Measurements from ENCODE around the gene SYNE1. TPM values are rescaled to one million over a fixed set of nuclear protein-coding genes. Genes with fewer than 3 reads are reported as not detected.

Gene SYNE1
- total and polyA plus RNA-seq, 2 of the 8 experiments (the other 6 are each of a cell fraction or from before 2014, with no cell fraction given), result 2.8 to 5.5 TPM

GRCh38 chr6:152380993-152381898, 255.9 kb downstream of the SYNE1 start:
- Histone ChIP-seq H2BK120ac (replicated peaks; ENCODE audit: low read depth, low read length) (no peak overlapping the region), H4K8ac (ENCODE audit: extremely low read depth, insufficient read depth, low read length) (no peak overlapping the region), H3K23ac (ENCODE audit: insufficient read length) (no peak overlapping the region), H2AK5ac (ENCODE audit: low read depth, low read length) (no peak overlapping the region), H4K91ac (replicated peaks; ENCODE audit: insufficient read length, low read length) (no peak overlapping the region), H3K79me2 (ENCODE audit: control insufficient read depth in 1 of 2, insufficient read depth in 2 of 2, low read length in 2 of 2) (no peaks in the 10 kb centered on the region), H3K14ac (ENCODE audit: insufficient read length) (no peak overlapping the region), H2AFZ (ENCODE audit: low read length) (peak overlapping the region; percentile 83), H3K4me3 (ENCODE audit: extremely low read depth in 1 of 4, insufficient read depth in 2 of 4, low read depth in 3 of 4, low read length in 4 of 4) (no peak overlapping the region), H3K56ac (replicated peaks; ENCODE audit: insufficient read length, low read depth, low read length) (no peak overlapping the region), H3K4ac (replicated peaks; ENCODE audit: insufficient read length, low read depth, low read length) (no peak overlapping the region), H3K4me2 (ENCODE audit: insufficient read depth in 1 of 2, low read depth in 2 of 2, low read length in 2 of 2) (no peak overlapping the region), H3K79me1 (ENCODE audit: low read depth, low read length) (no peaks in the 10 kb centered on the region), H2BK20ac (ENCODE audit: low read length) (no peak overlapping the region), H2BK15ac (ENCODE audit: low read length) (no peak overlapping the region), H3K9ac (replicated peaks in 1 of 4; ENCODE audit: extremely low read depth in 1 of 4, low read depth in 3 of 4, low read length in 3 of 4) (no peak overlapping the region), H3K18ac (ENCODE audit: extremely low read depth, low read length) (no peak overlapping the region), H4K20me1 (replicated peaks in 1 of 2; ENCODE audit: control insufficient read depth in 1 of 2, insufficient read depth in 2 of 2, low read length in 2 of 2) (no peaks in the 10 kb centered on the region), H3K4me1 (replicated peaks in 1 of 4; ENCODE audit: control insufficient read depth in 3 of 4, insufficient read depth in 4 of 4, low read length in 3 of 4) (no peaks in the 10 kb centered on the region), H3K23me2 (ENCODE audit: low read depth, low read length) (no peaks in the 10 kb centered on the region), H3K36me3 (ENCODE audit: control insufficient read depth in 2 of 4, insufficient read depth in 4 of 4, low read length in 3 of 4) (no peaks in the 10 kb centered on the region), H2BK5ac (ENCODE audit: low read depth, low read length) (no peak overlapping the region), H3K27me3 (replicated peaks in 1 of 4; ENCODE audit: control insufficient read depth in 3 of 4, extremely low read depth in 1 of 4, insufficient read depth in 3 of 4, low read length in 3 of 4) (no peaks in the 10 kb centered on the region), H3K9me3 (ENCODE audit: insufficient read depth in 2 of 2, low read depth in 1 of 2, low read length in 1 of 2) (no peaks in the 10 kb centered on the region), H3K27ac (ENCODE audit: low read depth, low read length) (no peak overlapping the region), H2BK12ac (ENCODE audit: low read depth, low read length) (no peak overlapping the region), H4K5ac (ENCODE audit: insufficient read length, low read depth, low read length) (no peak overlapping the region)
- POLR2A ChIA-PET (ENCODE audit: partially characterized antibody), result no interaction called here
- FAIRE-seq, result no peak
- 91% methylated on average over 17 of the region's 17 CpGs; no CpG with 5 or more reads in 1 of the 2 experiments for WGBS, 2 experiments (ENCODE audit: extremely low coverage in 1 of 2, insufficient coverage in 1 of 2, insufficient read length in 1 of 2, insufficient replicate concordance in 2 of 2, low coverage in 1 of 2, low lambda C conversion rate in 2 of 2, missing lambda C conversion rate in 1 of 2)
- CTCF ChIA-PET (ENCODE audit: partially characterized antibody), result interaction anchor here (0.6 to 0.7 kb wide), 2 partner anchors 25 to 951 kb away, joined by 3 read pairs; no protein-coding TSS in a partner anchor
- DNase-seq (ENCODE audit: low read depth in 1 of 2, low spot score in 2 of 2), result no peak
- TF ChIP-seq SP2 (IDR thresholded peaks at IDR 0.05; ENCODE audit: low read length) (no peak), CTBP2 (IDR thresholded peaks at IDR 0.05; ENCODE audit: borderline replicate concordance, insufficient read depth, insufficient read length, low read length) (no peak), TAF1 (IDR thresholded peaks at IDR 0.05; ENCODE audit: low read depth, low read length) (no peak), ATF2 (IDR thresholded peaks at IDR 0.05; ENCODE audit: low read length) (no peak), JUN (IDR thresholded peaks at IDR 0.05; ENCODE audit: low read depth, low read length) (no peak), SAP30 (IDR thresholded peaks at IDR 0.05; ENCODE audit: insufficient read depth, insufficient replicate concordance, low read length) (no peak), CTCF (IDR thresholded peaks at IDR 0.05; ENCODE audit: control extremely low read depth in 1 of 3, insufficient read depth in 1 of 3, low read depth in 1 of 3, low read length in 3 of 3) (no peak)

Data from H1 (cell line).